ENCODE measurements around the gene STAT2. TPM values are rescaled to one million over a fixed set of nuclear protein-coding genes. Genes with fewer than 3 reads are reported as not detected.

STAT2 gene
- total and polyA plus RNA-seq, 2 of the 4 experiments (the other 2 are of a cell fraction) = 99.3 to 182 TPM

GRCh38 chr12:56389412-56389811 lies 29.5 kb upstream of the STAT2 start:
- Histone ChIP-seq H3K4me1 (ENCODE audit: control insufficient read depth, insufficient read depth, low read length) (peaks cover 9% of the 10 kb centered on the region), H3K9ac (ENCODE audit: low read depth, low read length) (no peak overlapping the region), H3K23ac (ENCODE audit: low read depth, low read length) (no peak overlapping the region), H2BK5ac (ENCODE audit: low read depth, low read length, poor library complexity, severe bottlenecking) (no peak overlapping the region), H3K4ac (ENCODE audit: low read depth, low read length) (no peak overlapping the region), H3K4me2 (ENCODE audit: low read depth, low read length) (no peak overlapping the region), H3K27me3 (ENCODE audit: control insufficient read depth, insufficient read depth, low read length) (no peaks in the 10 kb centered on the region; the same call in 1 of the 2 replicates), H4K91ac (ENCODE audit: insufficient read depth, low read depth, low read length) (no peak overlapping the region), H4K8ac (ENCODE audit: low read depth in 2 of 2, low read length in 2 of 2) (no peak overlapping the region), H2BK15ac (ENCODE audit: low read depth, low read length) (no peak overlapping the region), H3K4me3 (ENCODE audit: insufficient read depth, low read depth, low read length) (no peak overlapping the region), H4K20me1 (ENCODE audit: insufficient read depth, low read length) (no peaks in the 10 kb centered on the region), H3K9me1 (ENCODE audit: insufficient read depth, low read length) (peaks cover 3% of the 10 kb centered on the region; the same call in 1 of the 2 replicates), H3K9me3 (ENCODE audit: control insufficient read depth, insufficient read depth, low read length) (no peaks in the 10 kb centered on the region), H4K5ac (ENCODE audit: low read depth, low read length) (no peak overlapping the region), H3K18ac (ENCODE audit: low read depth, low read length) (no peak overlapping the region), H2BK20ac (ENCODE audit: low read depth, low read length) (no peak overlapping the region), H3K14ac (replicated peaks; ENCODE audit: low read depth, low read length) (no peak overlapping the region), H3K56ac (ENCODE audit: extremely low read depth, insufficient read depth, low read length) (no peak overlapping the region), H2BK120ac (ENCODE audit: low read depth, low read length) (0 out of 2 replicates have a peak overlapping the region, but pooled peaks have one; percentile 7), H2AK9ac (replicated peaks; ENCODE audit: low read depth, low read length, poor library complexity) (no peak overlapping the region), H2AFZ (replicated peaks; ENCODE audit: low read length, poor library complexity) (no peak overlapping the region), H3K36me3 (ENCODE audit: control insufficient read depth, insufficient read depth, low read length) (no peaks in the 10 kb centered on the region), H2AK5ac (ENCODE audit: low read depth, low read length) (no peak overlapping the region), H3K79me1 (ENCODE audit: low read depth in 1 of 2, low read length in 2 of 2) (no peaks in the 10 kb centered on the region), H3K27ac (ENCODE audit: insufficient read depth, low read length) (no peak overlapping the region)
- POLR2A ChIA-PET (ENCODE audit: unreplicated experiment) = no interaction called here
- CTCF ChIA-PET = no interaction called here
- dilution Hi-C loops (cut with HindIII; ENCODE audit: low sequenced_read_pairs, unreplicated experiment) = no loop called here
- ATAC-seq (ENCODE audit: low read depth) = no peak
- 100% methylated on average over 1 of the region's 5 CpGs; no CpG with 5 or more reads in 1 of the 2 experiments for WGBS, 2 experiments (ENCODE audit: extremely low coverage in 2 of 2, insufficient read length in 1 of 2)
- intact Hi-C loops (cut with micrococcal nuclease) = loop anchor here (5.0 kb wide), 1 partner anchor 48 kb away; no protein-coding TSS in a partner anchor
- no TSS peak for BruUV-seq (replicated peaks)
- TF ChIP-seq BHLHE40 (IDR thresholded peaks at IDR 0.05; ENCODE audit: low read depth, low read length) (no peak), SMC3 (IDR thresholded peaks at IDR 0.05; ENCODE audit: low read depth, low read length) (no peak), RFX5 (IDR thresholded peaks at IDR 0.05; ENCODE audit: low read depth, low read length) (no peak), RAD21 (IDR thresholded peaks at IDR 0.05; ENCODE audit: low read length) (no peak), MXI1 (IDR thresholded peaks at IDR 0.05; ENCODE audit: borderline replicate concordance, low read depth, low read length) (no peak), CTCF (conservative IDR thresholded peaks at IDR 0.05; ENCODE audit: low read depth, low read length) (no peak), CEBPB (IDR thresholded peaks at IDR 0.05; ENCODE audit: low read depth, low read length) (no peak), ELK1 (IDR thresholded peaks at IDR 0.05; ENCODE audit: borderline replicate concordance, low read depth, low read length) (no peak), MAFK (IDR thresholded peaks at IDR 0.05; ENCODE audit: low read depth, low read length) (no peak), RCOR1 (IDR thresholded peaks at IDR 0.05; ENCODE audit: insufficient replicate concordance, low read length) (no peak), FOS (IDR thresholded peaks at IDR 0.05; ENCODE audit: low read depth, low read length) (no peak), USF2 (IDR thresholded peaks at IDR 0.05; ENCODE audit: low read depth, low read length) (no peak), POLR2A (IDR thresholded peaks at IDR 0.05; ENCODE audit: low read depth, low read length) (no peak), MAZ (IDR thresholded peaks at IDR 0.05; ENCODE audit: borderline replicate concordance, low read depth, low read length) (no peak)
- no peak for DNase-seq
- in situ Hi-C loops (cut with MboI; ENCODE audit: low sequenced_read_pairs) = no loop called here

All from IMR-90 (cell line).